ENCODE measurements around the gene SLC22A3.
"Not testable (repeated sequence)": the region's sequence is repeated elsewhere in the genome, so short reads cannot be mapped to it uniquely, and the experiment has no call there.

Gene SLC22A3

DNA sequence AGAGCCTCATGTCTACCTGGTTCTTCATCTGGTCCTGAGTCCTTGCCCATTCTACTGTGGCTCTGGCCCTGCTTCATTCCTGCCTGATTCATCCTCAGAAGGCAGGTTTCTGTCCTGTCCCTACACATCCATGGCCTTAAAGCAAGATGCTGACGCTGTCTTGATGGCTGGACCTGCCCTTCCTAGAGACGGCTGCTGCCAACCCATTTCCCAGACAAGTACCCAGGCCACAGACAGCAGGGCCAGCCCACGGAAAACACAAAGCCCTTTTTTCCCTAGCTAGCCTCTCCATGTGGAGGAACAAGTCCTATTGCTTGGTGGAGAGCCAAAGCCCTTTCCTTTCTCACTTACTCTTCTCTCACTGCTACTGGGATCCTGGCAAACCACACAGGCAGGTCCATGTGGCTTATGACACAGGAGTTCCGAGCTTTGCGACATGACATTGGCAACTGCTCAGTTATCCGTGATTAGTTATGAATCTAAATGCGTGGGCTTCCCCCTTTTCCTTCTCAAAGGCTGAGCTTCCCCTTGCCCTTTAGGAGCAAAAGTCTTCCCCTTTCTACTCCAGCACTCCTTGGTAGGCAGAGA lies 72.9 kb downstream of the SLC22A3 start:
- DNase-seq, result no peak

GRCh38 chr6:160421854-160422253 lies 73.7 kb downstream of the SLC22A3 start:
- DNase-seq, result no peak

- no peak for DNase-seq
These were observed 76.1 kb downstream of the SLC22A3 start for GRCh38 chr6:160424256-160424655.

- DNase-seq, result no peak
These were observed 78.0 kb downstream of the SLC22A3 start for GRCh38 chr6:160426136-160426535.

DNA sequence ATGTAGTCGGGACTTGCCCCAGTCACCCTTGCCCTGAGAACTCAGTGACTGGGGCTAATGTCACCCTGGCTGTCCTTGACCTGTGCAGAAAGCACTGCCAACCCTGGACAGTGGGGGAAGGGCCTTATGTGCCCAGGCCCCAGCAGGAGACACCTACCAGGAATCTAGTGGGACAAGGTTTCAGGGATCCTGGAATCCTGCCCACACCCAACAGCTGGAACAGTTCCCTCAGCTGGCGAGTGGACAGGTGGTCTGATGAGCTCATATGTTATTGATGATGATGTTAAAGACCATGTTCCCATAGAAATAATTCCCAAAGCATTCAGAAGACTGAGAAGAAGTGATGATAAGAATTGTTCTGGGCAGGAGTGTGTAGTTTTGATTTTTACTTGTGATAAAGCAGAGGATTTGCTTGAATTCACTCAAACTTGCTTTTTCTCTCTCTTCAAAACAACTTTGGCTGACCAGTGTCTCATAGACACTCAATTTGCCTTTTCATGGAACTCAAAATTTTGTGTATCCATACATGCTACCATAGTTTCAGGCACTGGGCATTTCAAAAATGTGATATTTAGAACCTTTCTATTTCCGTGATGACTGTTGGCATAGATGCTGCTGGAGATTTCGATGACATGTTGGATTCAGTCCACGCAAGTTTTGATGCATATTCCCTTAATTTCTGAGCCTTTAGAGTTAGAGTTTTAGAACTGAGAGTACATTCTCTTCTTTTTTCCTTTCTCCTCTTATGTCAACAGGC lies 79.3 kb downstream of the SLC22A3 start:
- DNase-seq, result no peak

GRCh38 chr6:160428069-160428430 lies 79.9 kb downstream of the SLC22A3 start:
- no peak for DNase-seq

- DNase-seq, result no peak
These were observed 80.8 kb downstream of the SLC22A3 start for GRCh38 chr6:160428818-160429619.

DNA sequence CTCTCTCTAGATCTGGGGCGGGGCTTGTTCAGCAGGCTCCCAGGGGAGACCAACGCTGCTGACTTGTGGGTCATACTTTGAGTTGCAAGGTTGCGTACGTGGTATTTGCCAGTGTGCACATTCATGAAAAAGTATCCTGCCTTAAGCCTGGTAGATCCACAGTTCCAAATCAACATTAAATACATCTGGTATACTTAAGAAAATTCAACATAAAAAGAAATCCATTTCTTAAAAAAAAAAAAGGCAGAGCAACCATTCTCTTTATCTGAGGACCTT lies 81.4 kb downstream of the SLC22A3 start:
- DNase-seq, result no peak

GRCh38 chr6:160430203-160430602 lies 82.0 kb downstream of the SLC22A3 start:
- no peak for DNase-seq

DNA sequence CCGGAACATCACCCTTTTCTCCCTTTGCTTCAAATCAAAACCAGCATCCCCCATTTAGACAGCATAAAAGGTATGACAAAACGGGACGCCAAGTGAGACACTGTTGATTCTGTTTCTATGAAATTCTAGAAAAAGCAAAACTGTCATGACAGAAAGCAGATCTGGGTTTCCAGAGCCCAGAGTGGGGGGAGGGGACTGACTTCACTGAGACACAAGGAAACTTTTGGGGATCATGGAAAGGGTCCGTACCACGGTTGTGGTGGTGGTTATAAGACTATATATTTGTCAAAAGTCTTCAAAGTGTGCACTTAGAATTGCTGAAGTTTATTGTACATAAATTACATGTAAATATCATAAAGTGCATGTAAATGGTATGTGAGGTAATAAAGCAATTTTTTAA lies 82.6 kb downstream of the SLC22A3 start:
- DNase-seq, result no peak

- no peak for DNase-seq
These were observed 83.0 kb downstream of the SLC22A3 start for GRCh38 chr6:160431226-160431625.

GRCh38 chr6:160431791-160432404 lies 83.7 kb downstream of the SLC22A3 start:
- no peak for DNase-seq

GRCh38 chr6:160435935-160436334 lies 87.8 kb downstream of the SLC22A3 start:
- DNase-seq, result no peak

- no peak for DNase-seq
These were observed 89.0 kb downstream of the SLC22A3 start for GRCh38 chr6:160437154-160437553.

GRCh38 chr6:160437775-160438174 lies 89.6 kb downstream of the SLC22A3 start:
- DNase-seq, result no peak

GRCh38 chr6:160438481-160438880 lies 90.3 kb downstream of the SLC22A3 start:
- no peak for DNase-seq

DNA sequence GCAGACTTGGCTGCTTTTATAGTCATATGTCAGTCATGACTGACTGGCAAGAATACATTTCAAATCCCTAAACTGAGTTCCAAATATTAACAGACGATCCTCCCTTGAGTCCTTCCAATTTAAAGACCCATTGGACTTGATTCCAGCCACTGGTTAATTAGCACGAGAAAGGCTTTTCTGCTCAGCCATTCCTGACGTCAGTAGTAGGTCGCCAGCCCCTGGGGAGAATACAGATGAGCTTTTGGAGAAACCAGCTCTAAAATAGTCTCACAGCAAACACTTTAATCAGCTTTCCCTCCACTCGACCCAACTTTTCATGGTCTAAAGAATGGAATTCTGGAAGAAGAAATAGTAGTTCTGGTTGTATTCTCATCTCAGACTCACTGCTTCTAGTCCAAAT lies 91.6 kb downstream of the SLC22A3 start:
- no peak for DNase-seq

DNA sequence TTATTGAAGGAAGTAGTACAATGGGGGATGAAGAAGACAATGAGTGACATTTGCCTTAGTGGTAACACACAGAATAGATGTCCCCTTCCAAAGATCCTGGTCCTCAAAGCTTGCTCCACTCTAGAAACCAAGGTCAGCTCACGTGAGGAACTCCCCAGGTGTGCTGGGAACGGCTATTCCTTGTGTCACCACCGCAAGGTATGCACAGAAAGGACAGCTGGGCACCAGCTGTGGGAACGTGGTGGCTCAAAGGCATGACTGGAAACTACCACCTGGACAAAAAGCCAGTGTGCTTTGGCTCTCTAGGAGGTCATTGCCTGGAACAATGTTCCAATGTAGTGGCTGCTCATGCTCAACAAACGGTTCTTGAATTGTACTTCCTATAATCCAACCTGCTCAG lies 94.0 kb downstream of the SLC22A3 start:
- no peak for DNase-seq

DNA sequence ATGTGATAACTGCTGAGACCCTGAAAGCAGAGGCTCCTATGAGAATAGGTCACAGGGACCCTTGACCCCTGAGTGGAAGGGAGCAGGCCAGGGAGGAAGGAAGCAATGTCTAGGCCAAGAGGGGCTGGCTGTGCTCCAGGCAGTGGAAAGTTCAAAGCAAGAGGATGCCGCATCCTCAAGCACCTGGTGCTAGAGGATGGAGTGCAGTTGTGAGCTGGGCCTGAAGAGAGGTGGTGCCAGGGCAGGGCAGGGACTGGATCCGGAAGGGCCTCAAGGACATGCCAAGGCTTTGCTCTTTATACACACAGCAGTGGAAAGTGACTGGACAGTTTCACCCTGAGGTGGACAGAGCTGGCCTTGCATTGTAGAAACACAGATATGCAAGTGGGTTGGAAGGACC lies 97.0 kb downstream of the SLC22A3 start:
- no peak for DNase-seq

- DNase-seq, result no peak
These were observed 99.2 kb downstream of the SLC22A3 start for GRCh38 chr6:160447350-160447749.

DNA sequence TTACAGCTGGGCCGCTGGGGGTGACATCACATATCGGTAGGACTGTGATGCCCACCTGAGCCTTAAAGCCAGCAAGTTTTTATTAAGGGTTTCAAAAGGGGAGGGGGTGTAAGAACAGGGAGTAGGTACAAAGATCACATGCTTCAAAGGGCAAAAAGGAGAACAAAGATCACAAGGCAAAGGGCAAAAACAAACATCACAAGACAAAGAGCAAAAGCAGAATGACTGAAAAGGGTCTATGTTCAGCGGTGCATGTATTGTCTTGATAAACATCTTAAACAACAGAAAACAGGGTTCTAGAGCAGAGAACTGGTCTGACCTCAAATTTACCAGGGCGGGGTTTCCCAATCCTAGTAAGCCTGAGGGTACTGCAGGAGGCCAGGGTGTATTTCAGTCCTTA lies 101.6 kb downstream of the SLC22A3 start:
- not testable (repeated sequence) for DNase-seq

- no peak for DNase-seq
These were observed 102.7 kb downstream of the SLC22A3 start for GRCh38 chr6:160450849-160451248.

DNA sequence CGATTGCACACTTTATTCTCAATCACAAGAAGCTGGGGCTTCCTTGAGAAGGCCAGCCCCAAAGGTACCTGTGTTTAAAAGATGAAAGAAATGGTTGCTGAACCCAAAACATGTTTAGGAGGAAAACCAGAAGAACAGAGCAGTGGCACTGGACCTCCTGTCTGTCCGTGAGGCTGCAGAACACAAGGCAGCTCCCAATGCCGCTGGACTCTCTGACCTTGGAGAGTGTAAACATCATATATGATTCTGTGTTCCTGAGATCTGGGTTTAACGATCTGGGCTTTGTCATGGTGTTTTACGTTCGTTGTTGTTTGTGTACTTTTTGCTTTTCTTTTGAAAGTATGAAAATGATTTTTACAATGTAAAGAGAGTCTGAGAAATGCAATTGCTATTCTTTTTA lies 106.1 kb downstream of the SLC22A3 start:
- no peak for DNase-seq

DNA sequence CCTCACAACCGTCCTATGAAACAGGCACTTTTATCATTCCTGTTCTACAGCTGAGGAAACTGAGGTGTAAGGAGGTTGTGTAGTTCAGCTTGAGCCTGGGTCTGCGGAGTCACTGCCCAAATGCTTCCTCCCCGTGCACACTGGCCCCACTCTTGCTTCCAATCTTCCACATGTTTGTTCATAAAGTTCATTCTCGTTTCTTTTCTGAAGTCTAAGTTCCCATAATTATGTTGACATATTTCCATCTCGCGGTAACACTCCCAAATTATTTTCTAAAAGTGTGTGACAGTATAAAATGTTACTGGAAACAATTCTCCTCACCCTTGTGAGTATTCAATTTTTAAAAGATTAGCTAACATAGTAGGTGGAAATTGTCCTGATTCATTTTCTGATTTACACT lies 106.9 kb downstream of the SLC22A3 start:
- DNase-seq, result no peak
